ENCODE results near the gene CCDC97.
A peak's percentile ranks its signal among the peaks of the same experiment; 100 is the strongest.

The CCDC97 gene

GRCh38 chr19:41298348-41298964 is 11.5 kb upstream of the CCDC97 start:
- DNase-seq (ENCODE audit: low read depth), result peak; percentile 51

- DNase-seq (ENCODE audit: low read depth), result no peak
Measured at GRCh38 chr19:41299046-41299754, 10.8 kb upstream of the CCDC97 start.

- DNase-seq (ENCODE audit: low read depth), result peak; percentile 55
Measured at GRCh38 chr19:41299755-41300089, 10.2 kb upstream of the CCDC97 start.

- no peak for DNase-seq (ENCODE audit: low read depth)
Measured at GRCh38 chr19:41300555-41300954, 9.4 kb upstream of the CCDC97 start.

- no peak for DNase-seq (ENCODE audit: low read depth)
Measured at GRCh38 chr19:41302624-41303351, 7.2 kb upstream of the CCDC97 start.

GRCh38 chr19:41303954-41304353 is 6.0 kb upstream of the CCDC97 start:
- DNase-seq (ENCODE audit: low read depth), result no peak

- no peak for DNase-seq (ENCODE audit: low read depth)
Measured at GRCh38 chr19:41304706-41305483, 5.1 kb upstream of the CCDC97 start.

GRCh38 chr19:41305927-41306793 is 3.8 kb upstream of the CCDC97 start:
- no peak for DNase-seq (ENCODE audit: low read depth)

GRCh38 chr19:41307090-41307875 is 2.7 kb upstream of the CCDC97 start:
- no peak for DNase-seq (ENCODE audit: low read depth)

GRCh38 chr19:41307954-41308449 is 2.0 kb upstream of the CCDC97 start:
- no peak for DNase-seq (ENCODE audit: low read depth)

- peak; percentile 79 for DNase-seq (ENCODE audit: low read depth)
Measured at GRCh38 chr19:41308450-41309179, 1.4 kb upstream of the CCDC97 start.

- DNase-seq (ENCODE audit: low read depth), result no peak
Measured at GRCh38 chr19:41309180-41310032, 566 bp upstream of the CCDC97 start.

- no peak for DNase-seq (ENCODE audit: low read depth)
Measured at GRCh38 chr19:41311072-41311471, 1.1 kb downstream of the CCDC97 start.

- DNase-seq (ENCODE audit: low read depth), result no peak
Measured at GRCh38 chr19:41311613-41312012, 1.6 kb downstream of the CCDC97 start.

- DNase-seq (ENCODE audit: low read depth), result no peak
Measured at GRCh38 chr19:41316306-41316920, 6.4 kb downstream of the CCDC97 start.

GRCh38 chr19:41318696-41319499 is 8.9 kb downstream of the CCDC97 start:
- DNase-seq (ENCODE audit: low read depth), result no peak

- DNase-seq (ENCODE audit: low read depth), result no peak
Measured at GRCh38 chr19:41319500-41320184, 9.7 kb downstream of the CCDC97 start.

Data from fibroblast of the conjunctiva (primary cell).